NAMALWA (cell line): ENCODE data around the gene GOLGA2.

ENCODE experiments used
- DNase-seq: peaks from one replicate; pipeline ENCODE4 v3.0.0-alpha.2; 2015; ENCODE audit warnings: low spot score

The GOLGA2 gene

DNA sequence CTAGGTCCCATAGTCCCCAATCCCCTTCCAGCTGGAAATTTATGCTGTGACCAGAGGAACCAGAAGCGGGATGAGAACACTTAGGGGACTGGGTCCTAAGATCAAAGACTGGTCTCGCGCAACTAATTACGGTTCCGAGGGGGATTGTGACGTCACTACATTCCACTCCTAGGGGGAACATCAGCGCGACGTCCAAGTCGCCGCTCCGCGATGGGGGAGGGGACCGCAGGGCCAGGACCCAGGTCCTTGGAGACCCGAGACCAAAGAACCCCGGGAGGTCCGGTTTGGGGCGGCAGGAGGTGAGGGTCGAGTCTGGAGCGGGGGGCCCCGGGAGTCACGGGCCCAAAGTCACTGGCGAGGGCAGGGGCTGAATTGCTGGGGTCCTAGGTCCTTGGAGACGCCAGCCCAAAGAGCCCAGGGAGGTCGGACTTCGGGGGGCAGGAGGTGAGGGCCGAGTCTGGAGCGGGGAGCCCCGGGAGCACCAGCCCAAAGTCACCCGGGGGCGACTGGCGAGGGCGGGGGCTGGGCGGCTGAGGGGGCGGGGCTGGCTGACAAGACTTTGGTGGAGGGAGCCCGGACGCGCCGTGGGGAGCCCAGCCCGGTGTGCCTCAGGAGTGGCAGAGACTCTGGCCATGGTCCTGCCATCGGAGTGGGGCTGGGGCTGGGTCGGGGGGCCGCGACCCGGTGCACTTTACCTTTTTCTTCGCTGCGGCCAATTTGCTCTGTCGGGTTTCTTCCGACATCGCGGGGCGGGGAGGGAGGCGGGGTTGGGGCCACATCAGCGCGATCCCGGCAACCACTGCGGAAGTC, at the start of gene GOLGA2:
Gene GOLGA2 (minus strand): TSS at position 810 of the 810 bp plus-strand sequence. CDS start 31 bp downstream, at position 779.
- DNase-seq = peak; percentile 48

DNA sequence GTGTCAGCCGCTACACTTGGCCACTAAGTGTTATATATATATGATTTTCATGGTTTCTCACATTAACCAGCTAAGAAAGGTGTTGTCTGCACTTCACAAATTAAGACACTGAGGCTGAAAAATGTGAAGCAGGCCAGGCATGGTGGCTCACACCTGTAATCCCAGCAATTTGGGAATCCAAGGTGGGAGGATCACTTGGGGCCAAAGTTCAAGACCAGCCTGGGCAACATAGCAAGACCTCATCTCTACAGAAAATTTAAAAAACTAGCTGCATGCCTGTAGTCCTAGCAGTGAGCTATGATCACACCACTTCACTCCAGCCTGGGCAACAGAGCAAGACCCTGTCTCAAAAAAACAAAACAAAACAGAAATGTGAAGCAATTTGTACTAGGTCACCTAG, 48.6 kb upstream of the GOLGA2 start:
- no peak for DNase-seq

DNA sequence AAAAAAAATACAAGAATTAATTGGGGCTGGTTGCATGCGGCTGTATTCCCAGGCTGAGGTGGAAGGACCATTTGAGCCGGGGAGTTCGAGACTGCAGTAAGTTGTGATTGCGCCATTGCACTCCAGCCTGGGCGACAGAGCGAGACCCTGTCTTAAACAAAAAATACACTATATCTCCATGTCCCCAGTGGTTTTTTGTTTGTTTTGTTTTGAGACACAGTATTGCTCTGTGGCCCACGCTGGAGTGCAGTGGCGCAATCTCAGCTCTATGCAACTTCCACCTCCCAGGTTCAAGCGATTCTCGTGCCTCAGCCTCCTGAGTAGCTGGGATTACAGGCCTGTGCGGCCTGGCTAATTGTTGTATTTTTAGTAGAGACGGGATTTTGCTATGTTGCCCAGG, 48.0 kb upstream of the GOLGA2 start:
- no peak for DNase-seq

DNA sequence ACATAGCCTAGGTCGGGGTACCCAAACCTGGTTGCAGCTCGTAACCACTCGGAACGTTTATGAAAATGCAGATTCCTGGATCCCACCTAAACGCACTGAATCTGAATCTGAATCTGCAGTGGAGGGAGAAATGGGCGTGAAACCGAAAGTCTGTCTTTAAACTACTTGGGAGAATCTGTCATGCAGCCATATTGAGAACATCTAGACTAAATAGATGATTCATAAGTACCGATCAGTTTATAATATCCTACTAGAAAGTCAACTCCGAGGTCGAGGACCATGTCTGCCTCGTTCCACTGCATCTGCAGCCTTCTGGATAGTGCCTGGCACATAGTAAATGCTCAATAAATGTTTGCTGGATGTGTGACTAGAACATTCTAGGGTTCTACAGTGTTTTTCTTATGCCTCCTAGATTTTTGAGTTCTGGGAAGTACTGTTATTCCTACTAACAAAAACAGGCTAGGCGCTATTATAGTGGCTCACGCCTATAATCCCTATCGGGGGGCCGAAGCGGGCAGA, 47.5 kb upstream of the GOLGA2 start:
- DNase-seq = no peak

GRCh38 chr9:128322404-128323211, 46.8 kb upstream of the GOLGA2 start, which contains the start of the genes COQ4 and TRUB2:
Gene COQ4 (plus strand): TSS chr9:128322839. CDS start chr9:128322859, 20 bp downstream.
Gene TRUB2 (minus strand): TSS chr9:128322447. CDS start chr9:128322408, 39 bp downstream.
- DNase-seq = peak; percentile 95

GRCh38 chr9:128321879-128322403, 46.1 kb upstream of the GOLGA2 start:
- DNase-seq = no peak

GRCh38 chr9:128321343-128321742, 45.5 kb upstream of the GOLGA2 start:
- no peak for DNase-seq

DNA sequence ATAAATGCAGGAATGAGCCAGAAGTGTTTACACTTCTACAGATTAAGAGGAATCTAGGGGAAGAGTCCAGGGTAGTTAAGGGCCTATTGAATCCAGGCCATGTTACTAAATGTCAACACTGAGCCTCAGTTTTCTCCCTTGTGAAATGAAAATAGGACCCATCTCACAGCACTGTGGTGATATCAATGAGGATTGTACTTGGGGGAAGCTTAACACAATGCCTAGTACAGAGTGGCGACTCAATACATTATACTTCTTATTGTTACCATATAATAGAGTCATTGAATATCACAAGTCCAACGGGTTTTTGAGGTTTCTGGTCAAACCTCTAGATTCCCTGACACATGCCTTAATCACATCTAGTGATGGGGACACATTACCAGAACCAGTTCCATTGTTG, 41.8 kb upstream of the GOLGA2 start:
- DNase-seq = no peak

DNA sequence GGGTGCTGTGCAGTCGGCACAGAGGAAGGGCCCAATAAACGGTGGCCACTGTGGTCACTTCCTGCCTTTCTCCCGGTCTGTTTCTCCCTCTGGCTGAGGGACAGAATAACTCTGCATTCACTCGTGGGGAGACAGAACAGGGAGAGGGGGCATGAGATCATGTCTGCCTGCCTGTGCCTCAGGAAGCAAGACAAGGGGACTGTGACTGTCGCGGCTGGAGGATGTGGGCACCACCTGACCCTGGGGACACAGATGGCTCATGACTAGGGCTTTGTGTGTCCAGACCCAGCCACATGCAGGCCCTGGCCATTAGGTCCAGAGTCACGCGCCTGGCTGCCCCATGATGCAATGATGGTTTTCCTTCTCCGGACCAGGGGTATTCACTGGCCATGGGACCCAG, 40.6 kb upstream of the GOLGA2 start:
- no peak for DNase-seq

GRCh38 chr9:128314697-128315096, 38.9 kb upstream of the GOLGA2 start:
- DNase-seq = no peak

DNA sequence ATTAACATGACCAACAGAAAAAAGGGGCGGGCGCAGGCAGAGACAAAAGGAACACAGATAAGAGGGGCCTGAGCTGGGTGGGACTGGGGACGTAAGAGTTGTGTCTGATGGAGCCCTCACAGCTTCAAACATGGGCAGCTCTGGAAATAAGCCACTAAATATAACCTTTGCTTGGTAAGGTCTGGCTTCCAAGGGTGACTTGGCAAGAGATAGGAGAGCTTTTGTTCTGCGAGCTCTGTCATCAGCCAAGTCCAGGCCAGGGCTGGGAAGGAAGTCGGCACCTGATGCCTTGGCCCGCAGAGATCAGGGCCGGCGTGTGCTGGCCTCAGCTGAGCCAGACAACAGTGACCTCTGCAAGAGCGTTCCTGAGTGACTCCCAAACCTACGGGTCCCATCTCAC, 34.7 kb upstream of the GOLGA2 start:
- DNase-seq = no peak

- DNase-seq = no peak
Measured at GRCh38 chr9:128309551-128309950, 33.7 kb upstream of the GOLGA2 start.

DNA sequence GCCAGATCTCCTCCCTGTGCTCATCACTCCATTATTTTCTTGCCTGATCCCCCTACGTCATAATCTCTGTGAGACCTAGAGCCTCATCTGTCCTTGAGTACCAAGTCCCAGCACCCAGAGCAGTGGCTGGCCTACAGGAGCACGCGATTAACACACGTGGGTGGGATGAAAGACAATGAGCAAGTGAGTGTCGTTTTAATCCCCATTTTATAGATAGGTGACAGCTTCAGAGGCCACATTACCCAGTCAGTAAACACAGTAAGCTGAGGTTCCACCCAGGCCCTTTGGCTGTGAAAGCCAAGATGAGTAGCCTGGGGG, 29.1 kb upstream of the GOLGA2 start:
- DNase-seq = no peak

DNA sequence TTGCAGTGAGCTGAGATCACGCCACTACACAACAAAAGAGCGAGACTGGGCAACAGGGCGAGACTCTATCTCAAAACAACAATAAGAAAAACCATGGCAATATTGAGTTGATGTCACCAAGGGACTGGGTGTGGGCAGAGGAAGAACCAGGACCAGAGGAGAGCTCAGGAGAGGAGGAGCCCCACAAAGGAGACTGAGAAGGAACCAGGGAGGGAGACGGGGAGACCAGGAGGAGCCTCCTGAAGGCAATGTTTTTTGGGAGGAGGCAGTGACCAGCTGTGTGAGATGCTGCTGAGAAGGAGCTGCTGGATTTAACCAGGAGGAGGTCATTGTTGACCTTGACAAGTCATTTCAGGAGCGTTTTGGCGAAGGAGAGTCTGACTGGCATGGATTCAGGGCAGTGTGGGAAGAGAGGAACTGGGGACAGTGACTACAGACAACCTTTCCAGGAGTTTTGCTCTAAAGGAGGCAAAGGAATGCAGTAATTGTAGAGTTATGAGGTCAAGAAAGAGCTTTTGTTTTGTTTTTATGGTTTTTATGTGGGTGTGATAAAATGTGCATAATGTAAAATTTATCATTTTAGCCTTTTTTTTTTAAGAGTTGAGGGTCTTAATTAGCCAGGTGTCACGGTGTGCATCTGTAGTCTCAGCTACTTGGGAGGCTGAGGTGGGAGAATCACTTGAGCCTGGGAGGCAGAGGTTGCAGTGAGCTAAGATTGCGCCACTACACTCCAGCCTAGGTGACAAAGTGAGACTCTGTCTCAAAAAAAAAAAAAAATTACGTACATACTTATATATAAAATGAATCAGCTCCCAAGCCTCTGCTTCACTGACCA, 28.5 kb upstream of the GOLGA2 start:
- no peak for DNase-seq

- no peak for DNase-seq
Measured at GRCh38 chr9:128298535-128299482, 23.0 kb upstream of the GOLGA2 start.

- DNase-seq = no peak
Measured at GRCh38 chr9:128297221-128297773, 21.5 kb upstream of the GOLGA2 start.

GRCh38 chr9:128296340-128297220, 20.8 kb upstream of the GOLGA2 start:
- no peak for DNase-seq

DNA sequence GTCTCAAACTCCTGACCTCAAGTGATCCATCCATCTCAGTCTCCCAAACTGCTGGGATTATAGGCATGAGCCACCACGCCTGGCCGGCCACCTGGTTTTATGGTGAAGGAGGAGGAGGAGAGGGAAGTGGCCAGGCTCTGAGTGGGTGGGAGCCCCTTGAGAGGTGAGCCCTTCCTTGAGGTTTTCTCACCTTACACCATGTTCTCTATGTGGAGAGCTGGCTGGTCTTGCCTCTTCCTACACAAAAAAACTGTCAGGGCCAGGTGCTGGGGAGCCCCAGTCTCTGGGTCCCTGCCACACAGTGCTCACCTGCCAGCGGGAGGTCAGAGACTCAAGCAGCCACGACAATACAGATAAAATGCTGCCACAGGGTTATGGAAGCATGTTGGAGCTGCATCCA, 18.3 kb upstream of the GOLGA2 start:
- no peak for DNase-seq

- DNase-seq = peak; percentile 63
Measured at GRCh38 chr9:128293091-128293490, 17.3 kb upstream of the GOLGA2 start.
